HL-60/S4 treated with phorbol 12-myristate 13-acetate at 8.2 ng/mL for 4 days and 3 days (cell line): Measurements from ENCODE around the gene LTC4S.
"Not testable (repeated sequence)": the region's sequence is repeated elsewhere in the genome, so short reads cannot be mapped to it uniquely, and the experiment has no call there.

Experiments used
- in situ Hi-C: fragments of 300-500 bp; cut with MboI; formaldehyde crosslinking; loops from 2 replicates; pipeline ENCODE4 v1.15.0; 2022; ENCODE audit warnings: low sequenced_read_pairs

The LTC4S gene

DNA sequence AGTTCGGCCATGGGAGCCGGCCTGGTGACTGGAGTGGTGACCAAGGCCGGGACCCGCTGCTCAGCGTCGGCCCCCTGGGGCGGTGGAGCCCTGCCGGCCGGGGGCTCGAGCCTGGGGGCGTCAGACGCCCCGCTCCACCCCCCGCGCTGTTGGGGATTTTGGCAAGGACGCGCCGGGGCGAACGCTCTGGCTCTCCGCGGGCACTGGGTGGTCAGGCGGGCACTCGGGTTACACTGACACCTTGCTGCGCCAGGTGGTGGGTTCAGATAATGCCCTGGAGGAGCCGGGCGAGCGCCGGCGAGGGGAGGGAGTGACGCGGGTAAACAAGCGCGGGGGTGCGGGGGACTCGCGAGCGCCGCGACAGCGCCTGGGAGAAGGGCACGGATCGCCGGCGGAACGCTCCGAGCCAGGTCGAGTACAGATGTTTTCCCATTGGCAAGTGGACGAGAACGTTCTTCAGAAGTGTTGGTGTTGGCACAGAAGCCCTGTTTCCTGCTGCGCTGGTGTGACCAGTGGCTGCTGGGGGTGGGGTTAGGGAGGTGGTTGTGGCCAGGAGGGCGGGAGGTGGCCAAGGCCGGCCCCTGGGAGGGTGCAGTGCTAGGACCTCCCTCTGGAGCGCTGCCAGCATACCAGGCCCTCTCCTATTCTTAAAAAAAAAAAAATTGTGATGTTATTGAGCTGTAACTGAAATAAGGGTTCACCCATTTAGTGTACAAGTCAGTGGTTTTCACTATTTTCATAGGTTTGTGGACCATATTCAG is 27.7 kb downstream of the LTC4S start:
- in situ Hi-C loops: no loop called here

DNA sequence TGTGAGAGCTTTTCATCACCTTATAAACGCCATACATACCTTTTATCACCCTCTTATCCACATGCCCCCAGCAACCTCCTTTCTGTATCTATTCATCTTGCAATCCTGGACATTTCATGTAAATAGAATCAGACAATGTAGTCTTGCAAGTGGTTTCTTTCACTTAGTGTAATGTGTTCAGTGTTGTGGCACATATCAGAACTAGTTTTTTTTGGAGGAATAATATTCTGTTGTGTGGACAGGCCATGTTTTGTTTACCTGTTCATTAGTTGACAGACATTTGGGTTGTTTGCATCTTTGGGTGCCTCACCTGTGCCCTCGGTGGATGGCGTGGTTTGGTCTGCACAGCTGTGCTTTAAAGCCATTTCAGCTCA is 28.3 kb downstream of the LTC4S start:
- in situ Hi-C loops: no loop called here

DNA sequence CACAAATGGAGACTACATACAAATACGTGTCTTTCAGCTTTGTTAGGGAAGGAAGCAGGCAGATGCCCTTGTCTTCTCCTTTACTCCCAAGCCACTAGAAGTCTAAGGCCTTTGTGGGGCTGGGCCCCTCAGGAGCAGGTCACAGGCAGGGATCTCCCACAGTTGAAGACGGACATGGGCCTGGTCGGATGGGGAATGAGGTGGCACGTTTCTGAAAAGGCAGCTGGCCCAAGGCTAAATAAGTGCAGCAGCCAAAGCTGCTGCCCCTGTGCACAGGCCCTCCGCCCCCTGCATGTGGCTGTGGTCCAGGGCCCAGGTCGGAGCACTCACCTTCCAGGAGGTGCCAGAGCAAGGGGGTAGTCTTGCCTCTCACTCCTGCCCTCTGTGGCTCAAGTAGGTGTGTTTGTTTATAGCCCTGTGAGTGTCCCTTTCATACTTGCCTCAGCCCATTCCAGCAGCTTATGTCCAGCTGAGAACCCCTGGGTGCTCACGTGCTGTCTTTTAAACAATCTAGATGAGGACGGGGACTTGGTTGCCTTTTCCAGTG is 28.7 kb downstream of the LTC4S start:
- in situ Hi-C loops: no loop called here

DNA sequence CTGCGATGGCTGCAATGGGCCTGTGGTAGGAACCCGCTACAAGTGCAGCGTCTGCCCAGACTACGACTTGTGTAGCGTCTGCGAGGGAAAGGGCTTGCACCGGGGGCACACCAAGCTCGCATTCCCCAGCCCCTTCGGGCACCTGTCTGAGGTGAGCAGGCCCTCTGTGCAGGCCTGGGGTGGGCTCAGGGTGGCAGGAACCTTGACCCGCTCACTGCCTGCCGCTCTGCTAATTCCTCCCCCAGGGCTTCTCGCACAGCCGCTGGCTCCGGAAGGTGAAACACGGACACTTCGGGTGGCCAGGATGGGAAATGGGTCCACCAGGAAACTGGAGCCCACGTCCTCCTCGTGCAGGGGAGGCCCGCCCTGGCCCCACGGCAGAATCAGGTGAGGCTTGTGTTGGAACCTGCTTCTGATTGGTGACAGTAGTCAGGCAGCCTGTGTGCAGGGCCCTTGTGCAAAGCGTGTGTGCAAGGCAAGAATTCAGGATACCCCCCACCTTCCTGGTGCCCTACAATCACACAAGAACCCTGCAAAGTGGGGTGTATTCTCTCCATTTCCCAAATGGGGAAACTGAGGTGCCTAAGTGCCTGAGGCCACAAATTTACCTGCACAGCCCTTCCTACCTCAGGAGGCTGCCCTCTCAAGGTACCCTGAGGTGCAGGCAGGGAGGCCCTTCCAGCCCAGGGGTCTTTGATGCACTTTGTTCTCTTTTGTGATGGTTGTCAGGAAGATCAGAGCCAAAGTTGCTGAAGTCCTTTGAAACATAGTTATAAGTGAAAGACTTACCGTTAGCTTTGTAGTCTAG is 30.4 kb downstream of the LTC4S start:
- in situ Hi-C loops: no loop called here

DNA sequence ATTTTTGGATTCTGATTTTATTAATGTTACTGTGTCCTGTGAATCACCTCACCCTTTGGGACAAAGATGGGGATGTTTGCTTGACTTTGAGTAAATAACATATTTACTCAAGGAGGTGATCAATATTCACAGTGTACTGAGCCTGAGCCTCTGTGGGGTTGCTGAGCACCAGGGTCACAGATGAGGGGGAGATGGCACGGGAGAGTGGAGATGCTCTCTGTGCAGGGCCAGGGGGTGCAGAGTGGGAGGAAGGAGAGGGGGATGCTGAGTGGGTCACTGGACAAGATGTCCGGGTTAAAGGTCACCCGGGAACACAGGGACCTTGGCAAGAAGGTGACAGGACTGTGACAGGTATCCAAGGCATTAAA is 30.9 kb downstream of the LTC4S start:
- in situ Hi-C loops: no loop called here

DNA sequence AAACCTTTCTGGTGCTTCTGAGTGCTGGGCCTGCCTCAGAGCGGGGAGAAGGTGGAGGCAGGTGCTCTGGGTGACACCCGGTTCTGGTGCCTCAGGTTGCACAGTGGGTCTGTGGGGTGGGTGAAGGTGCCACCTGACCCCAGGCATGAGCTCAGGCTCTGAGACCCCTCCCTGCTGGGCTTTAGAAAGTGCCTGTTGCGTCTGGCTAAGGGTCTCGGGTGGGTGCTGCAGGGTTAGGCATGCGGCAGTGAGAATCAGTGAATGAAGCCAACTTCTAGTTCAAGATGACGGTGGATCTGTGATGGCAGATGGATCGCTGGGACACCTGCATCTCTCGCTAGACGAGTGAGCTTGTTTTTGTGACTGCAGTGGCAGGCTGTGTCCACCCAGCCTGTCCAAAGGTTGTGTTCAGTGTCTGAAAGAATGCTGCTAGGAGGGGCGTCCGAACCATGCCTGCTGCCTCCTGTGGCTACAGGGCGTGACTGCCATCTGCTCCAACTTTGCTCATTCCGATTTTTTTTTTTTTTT is 31.9 kb downstream of the LTC4S start:
- in situ Hi-C loops: no loop called here

DNA sequence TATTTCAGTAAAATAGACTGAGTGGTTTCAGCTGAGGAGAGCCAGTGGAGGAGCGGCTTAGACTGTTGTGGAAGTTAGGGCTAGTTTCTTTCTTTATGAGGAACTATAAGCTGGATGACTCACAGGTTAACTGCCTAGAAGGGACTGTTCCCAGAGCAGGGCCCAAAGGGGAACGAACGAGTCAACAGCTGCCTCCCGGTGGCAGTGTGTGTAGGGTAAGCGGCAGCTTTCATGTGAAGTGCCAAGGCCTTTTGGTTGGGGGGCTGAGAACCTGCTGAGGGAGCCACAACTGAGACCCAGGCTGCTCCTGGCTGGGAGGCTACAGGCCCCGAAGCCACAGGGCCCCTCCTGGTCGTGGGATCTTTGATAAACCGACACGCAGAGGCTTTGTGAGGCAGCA is 33.9 kb downstream of the LTC4S start:
- in situ Hi-C loops: no loop called here

DNA sequence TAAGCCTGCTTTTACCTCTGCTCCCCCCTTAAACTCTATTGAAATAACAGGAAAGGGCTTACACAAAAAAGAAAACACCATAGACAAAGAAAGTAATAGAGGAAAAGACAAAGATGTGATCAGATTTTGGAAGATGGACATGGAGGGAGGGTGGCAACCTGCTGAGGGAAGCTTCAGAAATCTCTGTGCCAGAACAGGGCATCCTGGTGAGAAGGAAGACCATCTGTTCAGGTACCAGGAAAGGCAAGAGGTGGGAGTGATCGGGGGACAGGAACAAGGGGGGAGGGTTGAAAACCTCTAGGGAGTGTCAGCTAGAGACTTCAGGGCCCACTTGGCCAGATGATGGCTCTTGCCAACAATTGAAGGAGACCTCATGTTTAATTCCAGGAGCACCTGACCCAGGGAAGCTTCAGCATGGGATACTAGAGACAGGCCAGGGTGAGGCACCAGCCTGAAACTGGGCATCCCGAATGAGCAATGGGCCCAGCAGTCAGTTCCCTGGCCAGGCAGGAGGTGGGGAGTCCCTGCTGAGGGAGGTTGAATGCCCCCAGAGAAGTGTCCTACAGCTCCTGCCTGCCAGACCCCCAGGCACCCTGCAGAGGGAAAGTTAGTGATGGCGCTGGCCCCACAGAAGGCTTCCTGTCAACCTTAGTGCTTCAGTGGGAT is 35.1 kb downstream of the LTC4S start:
- in situ Hi-C loops: no loop called here

DNA sequence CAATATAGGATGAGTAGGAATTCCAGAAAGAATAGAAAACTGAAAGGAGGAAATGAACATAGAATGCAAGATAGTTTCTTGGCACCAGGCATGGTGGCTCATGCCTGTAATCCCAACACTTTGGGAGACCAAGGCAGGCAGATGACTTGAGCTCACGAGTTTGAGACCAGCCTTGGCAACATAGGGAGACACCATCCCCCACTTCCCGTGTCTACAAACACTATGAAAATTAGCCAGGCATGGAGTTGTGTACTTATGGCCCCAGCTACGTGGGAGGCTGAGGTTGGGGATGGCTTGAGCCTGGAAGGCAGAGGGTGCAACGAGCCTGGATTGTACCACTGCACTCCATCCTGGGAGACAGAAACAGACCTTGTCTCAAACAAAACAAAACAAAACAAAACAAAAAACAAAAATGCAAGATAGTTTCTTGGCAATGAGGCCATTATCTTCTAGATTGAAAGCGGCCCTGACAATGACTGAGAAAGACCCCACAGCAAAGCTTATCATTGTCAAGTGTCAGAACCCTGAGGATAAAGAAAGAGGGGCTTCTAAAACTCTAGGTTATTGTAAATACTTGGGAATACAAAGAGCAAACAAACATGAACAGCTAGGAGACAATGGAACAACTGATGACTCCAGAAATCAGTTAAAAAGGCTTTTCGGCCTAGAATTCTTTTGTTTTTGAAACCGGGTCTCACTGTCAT is 36.1 kb downstream of the LTC4S start:
- in situ Hi-C loops: no loop called here

DNA sequence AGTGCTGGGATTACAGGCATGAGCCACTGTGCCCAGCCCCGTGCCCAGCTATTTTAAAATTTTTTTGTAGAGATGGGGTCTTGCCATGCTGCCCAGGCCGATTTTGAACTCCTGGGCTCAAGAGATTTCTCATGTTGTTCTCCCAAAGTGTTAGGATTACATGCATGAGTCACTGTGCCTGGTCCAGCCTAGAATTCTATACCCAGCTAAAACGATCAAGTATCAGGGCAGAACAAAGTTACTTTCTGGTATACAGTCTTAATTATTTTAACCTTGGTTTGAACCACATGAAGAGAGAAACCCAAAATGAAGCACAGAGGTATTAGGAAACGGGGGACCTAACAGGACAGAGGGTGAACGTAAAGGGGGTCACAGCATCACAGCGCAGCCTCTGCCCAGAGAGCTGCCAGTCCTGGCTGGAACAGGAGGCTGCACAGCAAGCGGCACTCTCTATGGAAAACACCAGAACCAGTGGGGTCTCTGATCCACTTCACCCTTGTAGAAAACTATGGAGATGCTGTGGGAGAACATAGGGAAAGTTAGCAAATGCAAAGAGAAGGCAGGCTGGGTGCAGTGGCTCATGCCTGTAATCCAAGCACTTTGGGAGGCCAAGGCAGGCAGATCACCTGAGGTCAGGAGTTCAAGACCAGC is 37.2 kb downstream of the LTC4S start:
- in situ Hi-C loops: no loop called here

DNA sequence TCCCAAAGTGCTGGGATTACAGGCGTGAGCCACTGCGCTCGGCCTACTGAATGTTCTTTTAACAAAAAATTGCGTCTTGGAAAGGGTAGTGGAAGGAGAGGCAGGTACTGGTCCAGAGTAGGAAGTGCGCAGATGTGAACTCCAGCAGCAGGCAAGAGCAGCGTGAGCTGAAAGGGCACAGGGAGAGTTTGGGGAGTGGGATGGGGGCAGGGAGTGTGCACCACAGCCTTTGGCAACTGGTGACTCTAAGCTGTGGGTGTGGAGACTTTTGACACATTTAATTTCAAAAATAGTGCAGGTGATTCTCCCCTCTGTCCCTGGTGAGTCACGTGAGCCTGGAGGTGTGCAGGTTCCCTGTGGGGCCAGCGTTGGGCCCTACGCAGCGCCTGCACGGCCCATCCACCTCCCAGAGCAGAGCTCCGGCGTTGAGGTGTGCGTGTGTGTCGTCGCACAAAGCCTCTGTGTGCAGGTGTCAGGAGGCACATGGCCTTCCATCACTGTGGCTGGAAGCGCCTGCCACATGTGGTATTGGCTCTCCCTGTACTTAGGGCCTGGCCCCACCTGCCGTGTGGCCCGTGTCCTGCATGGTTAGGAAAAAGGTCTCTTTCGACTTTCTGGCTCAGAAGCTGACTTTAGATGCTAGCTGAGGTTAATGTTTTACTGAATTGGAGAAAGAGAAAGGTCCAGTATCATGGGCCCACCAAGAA is 38.4 kb downstream of the LTC4S start:
- in situ Hi-C loops: no loop called here

DNA sequence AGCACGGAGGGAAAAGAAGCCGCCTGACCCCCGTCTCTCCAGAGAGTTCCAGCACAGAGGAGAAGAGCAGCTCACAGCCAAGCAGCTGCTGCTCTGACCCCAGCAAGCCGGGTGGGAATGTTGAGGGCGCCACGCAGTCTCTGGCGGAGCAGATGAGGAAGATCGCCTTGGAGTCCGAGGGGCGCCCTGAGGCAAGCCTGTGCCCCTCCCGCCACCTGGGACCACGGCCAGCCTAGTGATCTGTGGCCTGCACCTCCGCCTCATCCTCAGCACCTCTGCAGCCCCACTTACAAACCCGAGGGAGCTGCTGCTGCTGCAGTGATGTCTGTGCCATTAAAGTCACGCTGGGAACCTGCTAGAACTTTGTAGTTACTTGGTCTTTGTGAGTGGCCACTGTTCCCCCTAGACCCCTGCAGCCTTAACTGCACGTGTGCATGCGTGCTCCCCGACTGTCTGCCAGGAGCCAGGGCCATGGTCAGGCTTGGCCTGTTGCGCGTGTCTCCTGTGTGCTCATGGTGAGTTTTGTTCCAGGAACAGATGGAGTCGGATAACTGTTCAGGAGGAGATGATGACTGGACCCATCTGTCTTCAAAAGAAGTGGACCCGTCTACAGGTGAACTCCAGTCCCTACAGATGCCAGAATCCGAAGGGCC is 39.4 kb downstream of the LTC4S start:
- in situ Hi-C loops: no loop called here

DNA sequence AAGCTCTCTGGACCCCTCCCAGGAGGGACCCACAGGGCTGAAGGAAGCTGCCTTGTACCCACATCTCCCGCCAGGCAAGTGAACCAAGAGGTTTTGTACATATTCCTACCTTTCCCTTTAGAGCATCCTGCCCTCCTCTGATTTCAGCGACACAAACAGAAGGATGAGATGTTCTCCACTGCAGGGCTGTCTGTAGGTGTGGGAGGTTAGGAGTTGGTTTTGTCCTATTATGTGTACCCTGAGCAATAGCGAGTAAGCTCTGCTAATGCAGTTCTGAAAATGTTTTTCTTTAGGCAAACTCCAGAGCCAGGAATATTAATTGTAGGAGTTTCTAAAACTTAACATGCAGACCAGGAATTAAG is 39.9 kb downstream of the LTC4S start:
- in situ Hi-C loops: no loop called here

DNA sequence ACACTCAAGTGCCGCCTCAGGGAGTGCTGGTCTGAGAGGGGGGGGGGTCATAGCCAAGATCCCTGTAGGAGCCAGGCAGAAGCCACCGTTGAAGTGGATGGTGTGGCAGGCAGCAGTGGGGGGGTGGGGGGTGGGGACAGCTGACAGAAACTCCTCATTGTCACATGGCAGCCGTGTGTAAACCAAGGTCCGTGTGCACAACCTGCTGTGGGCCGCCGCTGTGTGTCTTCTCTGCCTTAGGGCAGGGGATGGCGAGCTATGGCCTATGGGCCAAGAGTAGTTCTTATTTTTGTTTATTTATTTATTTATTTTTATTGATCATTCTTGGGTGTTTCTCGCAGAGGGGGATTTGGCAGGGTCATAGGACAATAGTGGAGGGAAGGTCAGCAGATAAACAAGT is 40.3 kb downstream of the LTC4S start:
- in situ Hi-C loops: no loop called here

DNA sequence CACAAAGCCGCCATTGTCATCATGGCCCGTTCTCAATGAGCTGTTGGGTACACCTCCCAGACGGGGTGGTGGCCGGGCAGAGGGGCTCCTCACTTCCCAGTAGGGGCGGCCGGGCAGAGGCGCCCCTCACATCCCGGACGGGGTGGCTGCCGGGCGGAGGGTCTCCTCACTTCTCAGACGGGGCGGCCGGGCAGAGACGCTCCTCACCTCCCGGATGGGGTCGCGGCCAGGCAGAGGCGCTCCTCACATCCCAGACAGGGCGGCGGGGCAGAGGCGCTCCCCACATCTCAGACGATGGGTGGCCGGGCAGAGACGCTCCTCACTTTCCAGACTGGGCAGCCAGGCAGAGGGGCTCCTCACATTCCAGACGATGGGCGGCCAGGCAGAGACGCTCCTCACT is 41.1 kb downstream of the LTC4S start:
- in situ Hi-C loops: not testable (repeated sequence)

DNA sequence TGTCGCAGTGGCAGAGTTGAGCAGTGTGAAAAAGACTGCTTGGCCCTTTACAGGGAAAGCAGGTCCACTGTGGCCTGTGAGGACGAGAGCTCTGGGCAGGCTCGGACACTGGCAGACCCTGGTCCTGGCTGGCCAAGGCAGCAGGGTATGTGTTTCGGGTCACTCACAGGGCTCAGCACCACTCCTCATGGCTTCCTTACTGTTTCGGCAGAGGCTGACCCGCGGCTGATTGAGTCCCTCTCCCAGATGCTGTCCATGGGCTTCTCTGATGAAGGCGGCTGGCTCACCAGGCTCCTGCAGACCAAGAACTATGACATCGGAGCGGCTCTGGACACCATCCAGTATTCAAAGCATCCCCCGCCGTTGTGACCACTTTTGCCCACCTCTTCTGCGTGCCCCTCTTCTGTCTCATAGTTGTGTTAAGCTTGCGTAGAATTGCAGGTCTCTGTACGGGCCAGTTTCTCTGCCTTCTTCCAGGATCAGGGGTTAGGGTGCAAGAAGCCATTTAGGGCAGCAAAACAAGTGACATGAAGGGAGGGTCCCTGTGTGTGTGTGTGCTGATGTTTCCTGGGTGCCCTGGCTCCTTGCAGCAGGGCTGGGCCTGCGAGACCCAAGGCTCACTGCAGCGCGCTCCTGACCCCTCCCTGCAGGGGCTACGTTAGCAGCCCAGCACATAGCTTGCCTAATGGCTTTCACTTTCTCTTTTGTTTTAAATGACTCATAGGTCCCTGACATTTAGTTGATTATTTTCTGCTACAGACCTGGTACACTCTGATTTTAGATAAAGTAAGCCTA is 42.6 kb downstream of the LTC4S start:
- in situ Hi-C loops: no loop called here

DNA sequence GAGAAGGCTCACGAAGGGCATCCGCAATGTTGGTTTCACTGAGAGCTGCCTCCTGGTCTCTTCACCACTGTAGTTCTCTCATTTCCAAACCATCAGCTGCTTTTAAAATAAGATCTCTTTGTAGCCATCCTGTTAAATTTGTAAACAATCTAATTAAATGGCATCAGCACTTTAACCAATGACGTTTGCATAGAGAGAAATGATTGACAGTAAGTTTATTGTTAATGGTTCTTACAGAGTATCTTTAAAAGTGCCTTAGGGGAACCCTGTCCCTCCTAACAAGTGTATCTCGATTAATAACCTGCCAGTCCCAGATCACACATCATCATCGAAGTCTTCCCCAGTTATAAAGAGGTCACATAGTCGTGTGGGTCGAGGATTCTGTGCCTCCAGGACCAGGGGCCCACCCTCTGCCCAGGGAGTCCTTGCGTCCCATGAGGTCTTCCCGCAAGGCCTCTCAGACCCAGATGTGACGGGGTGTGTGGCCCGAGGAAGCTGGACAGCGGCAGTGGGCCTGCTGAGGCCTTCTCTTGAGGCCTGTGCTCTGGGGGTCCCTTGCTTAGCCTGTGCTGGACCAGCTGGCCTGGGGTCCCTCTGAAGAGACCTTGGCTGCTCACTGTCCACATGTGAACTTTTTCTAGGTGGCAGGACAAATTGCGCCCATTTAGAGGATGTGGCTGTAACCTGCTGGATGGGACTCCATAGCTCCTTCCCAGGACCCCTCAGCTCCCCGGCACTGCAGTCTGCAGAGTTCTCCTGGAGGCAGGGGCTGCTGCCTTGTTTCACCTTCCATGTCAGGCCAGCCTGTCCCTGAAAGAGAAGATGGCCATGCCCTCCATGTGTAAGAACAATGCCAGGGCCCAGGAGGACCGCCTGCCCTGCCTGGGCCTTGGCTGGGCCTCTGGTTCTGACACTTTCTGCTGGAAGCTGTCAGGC is 43.6 kb downstream of the LTC4S start:
- in situ Hi-C loops: no loop called here
